ENCODE data around the gene FHAD1.
"Not testable (repeated sequence)": the region's sequence is repeated elsewhere in the genome, so short reads cannot be mapped to it uniquely, and the experiment has no call there.

Gene FHAD1

DNA sequence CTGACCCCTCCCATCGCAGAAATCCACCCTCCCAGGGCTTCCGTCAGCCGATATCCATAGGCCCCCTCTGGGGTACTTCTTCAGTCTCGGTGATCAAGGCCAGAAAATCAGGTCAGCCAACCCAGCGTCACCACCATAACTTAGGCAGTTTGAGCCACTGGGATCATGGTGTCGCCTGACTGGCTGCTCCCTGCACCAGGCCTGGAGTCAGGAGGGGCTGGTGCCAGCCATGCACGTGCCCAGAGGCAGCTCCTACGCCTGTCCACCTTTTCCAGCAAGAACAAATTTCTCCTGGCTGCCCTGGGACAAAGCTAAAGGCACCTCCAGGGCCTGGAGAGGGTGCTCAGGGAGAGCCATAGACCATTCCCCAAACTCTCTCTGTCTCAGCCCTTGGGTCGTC is 186.4 kb downstream of the FHAD1 start:
- H3K36me3 Mint-ChIP-seq, result no peaks in the 10 kb centered on the region
- H3K27ac Mint-ChIP-seq, result no peak overlapping the region
- H3K4me1 Mint-ChIP-seq (ENCODE audit: low read depth), result no peaks in the 10 kb centered on the region
- H3K9me3 Mint-ChIP-seq (ENCODE audit: low read depth), result no peaks in the 10 kb centered on the region
- H3K4me3 Mint-ChIP-seq, result no peak overlapping the region
- H3K27me3 Mint-ChIP-seq, result no peaks in the 10 kb centered on the region

DNA sequence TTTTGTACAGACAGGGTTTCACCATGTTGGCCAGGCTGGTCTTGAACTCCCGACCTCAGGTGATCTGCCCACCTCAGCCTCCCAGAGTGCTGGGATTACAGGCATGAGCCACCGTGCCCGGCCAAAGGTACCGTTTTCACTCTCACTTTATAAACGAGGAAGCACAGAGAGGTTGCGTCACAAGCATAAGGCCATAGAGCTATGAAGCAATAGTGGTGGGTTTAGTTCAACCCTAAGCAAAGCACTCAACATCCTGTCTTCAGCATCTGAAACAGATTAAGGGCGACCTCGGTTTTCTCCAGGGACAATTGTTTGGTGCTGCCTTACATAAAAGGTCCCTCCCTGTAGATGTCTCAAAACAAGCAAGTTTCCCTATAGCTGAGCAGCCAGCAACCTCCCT is 187.7 kb downstream of the FHAD1 start:
- not testable (repeated sequence) for H3K36me3 Mint-ChIP-seq; H3K4me3 Mint-ChIP-seq; H3K9me3 Mint-ChIP-seq (ENCODE audit: low read depth); H3K27me3 Mint-ChIP-seq; H3K27ac Mint-ChIP-seq; H3K4me1 Mint-ChIP-seq (ENCODE audit: low read depth)

DNA sequence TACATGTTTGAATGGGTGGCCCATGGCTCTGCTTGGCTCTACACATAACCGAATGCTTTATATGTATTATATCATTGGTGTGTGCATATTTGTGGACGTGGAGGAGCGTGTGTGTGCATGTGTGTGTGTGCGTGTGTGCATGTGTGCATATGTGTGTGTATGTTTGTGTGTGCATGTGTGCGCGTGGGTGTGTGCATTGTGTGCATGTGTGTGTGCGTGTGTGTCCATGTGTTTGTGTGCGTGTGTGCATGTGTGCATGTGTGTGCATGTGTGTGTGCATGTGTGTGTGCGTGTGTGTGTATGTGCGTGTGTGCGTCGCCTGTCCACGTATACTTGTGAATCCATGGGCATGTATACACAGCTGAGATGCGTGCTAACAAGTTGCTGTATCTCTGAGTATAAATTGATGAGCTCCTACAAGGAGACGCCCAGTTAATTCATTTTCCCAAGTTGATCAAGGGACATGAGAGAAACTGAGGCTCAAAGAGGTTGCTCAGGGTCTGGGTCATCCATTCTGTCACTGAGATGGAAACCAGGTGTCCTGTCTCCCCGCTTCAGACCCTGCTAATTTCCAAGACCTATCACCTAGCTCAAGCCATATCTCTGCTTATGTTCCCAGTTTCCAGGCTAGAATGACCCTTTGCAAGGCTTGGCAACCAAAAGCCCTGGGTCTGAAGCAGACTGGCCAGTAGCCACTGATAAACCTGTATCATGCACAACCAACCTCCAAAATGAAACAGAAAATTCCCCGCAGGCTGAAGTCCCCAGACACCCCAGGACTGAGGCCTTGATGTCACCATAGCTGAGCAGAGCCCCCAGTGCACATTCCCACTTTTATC is 188.4 kb downstream of the FHAD1 start:
- Mint-ChIP-seq H3K9me3 (ENCODE audit: low read depth) (no peaks in the 10 kb centered on the region), H3K4me3 (no peak overlapping the region), H3K36me3 (no peaks in the 10 kb centered on the region), H3K27me3 (no peaks in the 10 kb centered on the region), H3K27ac (no peak overlapping the region), H3K4me1 (ENCODE audit: low read depth) (no peaks in the 10 kb centered on the region)

DNA sequence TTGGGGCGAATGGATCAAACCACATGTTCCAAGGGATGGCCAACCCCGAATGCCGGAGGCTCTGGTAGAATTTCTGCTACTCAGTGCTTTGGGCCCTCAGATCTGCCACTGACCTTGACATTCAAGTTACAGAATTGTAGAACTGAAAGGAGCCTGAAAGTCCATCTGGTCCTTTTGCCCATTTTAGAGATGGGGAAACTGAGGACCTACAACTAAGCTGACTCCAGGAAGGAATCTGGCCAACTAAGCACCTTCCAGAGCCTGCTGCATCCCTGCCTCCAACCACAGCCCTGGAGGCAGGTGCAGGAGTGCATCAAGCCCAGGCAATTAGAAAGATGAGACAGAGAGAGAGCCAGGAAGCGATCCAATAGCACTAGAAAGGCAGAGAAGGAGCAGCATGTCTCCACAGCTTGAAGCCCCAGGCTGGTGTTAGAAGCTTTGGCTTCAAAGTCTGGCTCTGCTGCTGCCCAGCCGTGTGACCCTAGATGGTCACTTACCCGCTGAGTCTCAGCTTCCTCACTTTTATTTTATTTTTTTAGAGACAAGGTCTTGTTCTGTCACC is 189.9 kb downstream of the FHAD1 start:
- Mint-ChIP-seq H3K36me3 (no peaks in the 10 kb centered on the region), H3K4me3 (no peak overlapping the region), H3K9me3 (ENCODE audit: low read depth) (no peaks in the 10 kb centered on the region), H3K27ac (no peak overlapping the region), H3K4me1 (ENCODE audit: low read depth) (no peaks in the 10 kb centered on the region), H3K27me3 (no peaks in the 10 kb centered on the region)

DNA sequence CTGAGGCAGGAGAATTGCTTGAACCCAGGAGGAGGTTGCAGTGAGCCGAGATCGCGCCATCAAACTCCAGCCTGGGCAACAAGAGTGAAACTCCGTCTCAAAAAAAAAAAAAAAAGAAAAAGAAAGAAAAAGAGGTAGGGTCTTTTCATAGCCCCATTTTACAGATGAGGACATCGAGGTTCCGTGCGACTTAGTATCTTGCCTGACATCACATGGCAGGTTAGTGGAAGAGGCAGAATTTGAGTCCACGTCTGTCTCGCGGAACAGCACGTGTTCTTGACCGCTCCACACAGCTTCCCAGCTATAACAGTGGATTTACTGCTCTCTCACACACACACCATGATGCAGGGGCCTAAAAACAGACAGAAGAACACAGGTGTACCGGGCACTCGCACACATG is 192.3 kb downstream of the FHAD1 start:
- no peaks in the 10 kb centered on the region for H3K4me1 Mint-ChIP-seq (ENCODE audit: low read depth)
- H3K4me3 Mint-ChIP-seq, result no peak overlapping the region
- no peaks in the 10 kb centered on the region for H3K27me3 Mint-ChIP-seq
- H3K9me3 Mint-ChIP-seq (ENCODE audit: low read depth), result no peaks in the 10 kb centered on the region
- no peaks in the 10 kb centered on the region for H3K36me3 Mint-ChIP-seq
- H3K27ac Mint-ChIP-seq, result no peak overlapping the region

DNA sequence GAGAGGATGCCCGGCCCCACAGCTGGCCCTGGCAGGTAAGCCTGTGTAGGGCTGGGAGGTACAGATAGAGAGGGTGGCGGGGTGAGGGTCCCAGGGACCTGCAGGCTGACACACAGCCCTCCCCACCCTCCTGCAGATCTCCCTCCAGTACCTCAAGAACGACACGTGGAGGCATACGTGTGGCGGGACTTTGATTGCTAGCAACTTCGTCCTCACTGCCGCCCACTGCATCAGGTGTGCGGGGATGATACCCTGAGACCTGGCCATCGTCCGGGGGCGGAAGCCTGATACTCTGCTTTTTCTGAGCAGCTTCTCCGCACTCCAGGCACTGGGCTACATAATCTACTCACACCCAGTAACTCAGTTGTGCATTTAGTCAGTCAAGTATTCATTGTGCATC is 193.3 kb downstream of the FHAD1 start:
- no peaks in the 10 kb centered on the region for H3K36me3 Mint-ChIP-seq
- H3K9me3 Mint-ChIP-seq (ENCODE audit: low read depth), result no peaks in the 10 kb centered on the region
- H3K4me3 Mint-ChIP-seq, result no peak overlapping the region
- no peak overlapping the region for H3K27ac Mint-ChIP-seq
- H3K4me1 Mint-ChIP-seq (ENCODE audit: low read depth), result no peaks in the 10 kb centered on the region
- peaks cover 2% of the 10 kb centered on the region for H3K27me3 Mint-ChIP-seq

DNA sequence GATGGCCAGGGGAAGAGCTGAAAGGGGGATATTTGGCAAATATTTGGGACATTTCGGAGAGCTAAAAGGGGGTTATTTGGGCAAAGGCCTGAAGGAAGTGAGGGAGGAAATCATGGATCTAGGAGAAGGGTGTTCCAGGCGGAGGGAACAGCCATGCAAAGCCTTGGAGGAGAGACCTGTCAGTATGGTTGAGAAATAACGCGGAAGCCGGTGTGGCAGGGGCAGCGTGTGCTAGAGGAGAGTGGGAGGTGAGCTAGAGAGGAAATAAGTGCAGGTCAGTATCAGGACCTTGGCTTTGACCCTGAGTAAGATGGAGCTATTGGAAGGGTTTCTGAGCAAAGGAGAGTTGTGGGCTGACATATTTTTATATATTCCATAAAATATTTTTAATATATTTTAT is 194.2 kb downstream of the FHAD1 start:
- no peaks in the 10 kb centered on the region for H3K4me1 Mint-ChIP-seq (ENCODE audit: low read depth)
- H3K27ac Mint-ChIP-seq, result no peak overlapping the region
- peaks cover 3% of the 10 kb centered on the region for H3K27me3 Mint-ChIP-seq
- no peaks in the 10 kb centered on the region for H3K9me3 Mint-ChIP-seq (ENCODE audit: low read depth)
- H3K4me3 Mint-ChIP-seq, result no peak overlapping the region
- no peaks in the 10 kb centered on the region for H3K36me3 Mint-ChIP-seq

DNA sequence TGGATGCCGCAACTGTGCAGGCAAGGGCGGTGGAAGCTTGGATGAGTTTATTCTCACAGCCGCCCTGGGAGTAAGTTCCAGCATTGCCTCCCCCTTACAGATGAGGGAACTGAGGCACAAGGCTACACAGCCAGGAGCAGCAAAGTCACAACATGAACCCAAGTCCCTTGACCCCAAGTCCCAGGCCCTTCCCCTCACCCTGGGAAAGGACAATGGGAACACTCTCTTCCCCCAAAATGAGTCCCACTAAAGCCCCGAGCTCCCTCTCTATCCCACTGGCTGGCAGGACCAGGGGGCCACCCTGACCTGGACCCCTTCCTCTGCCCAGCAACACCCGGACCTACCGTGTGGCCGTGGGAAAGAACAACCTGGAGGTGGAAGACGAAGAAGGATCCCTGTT is 195.1 kb downstream of the FHAD1 start:
- no peaks in the 10 kb centered on the region for H3K36me3 Mint-ChIP-seq
- no peaks in the 10 kb centered on the region for H3K4me1 Mint-ChIP-seq (ENCODE audit: low read depth)
- H3K27ac Mint-ChIP-seq, result no peak overlapping the region
- no peak overlapping the region for H3K4me3 Mint-ChIP-seq
- peaks cover 3% of the 10 kb centered on the region for H3K27me3 Mint-ChIP-seq
- H3K9me3 Mint-ChIP-seq (ENCODE audit: low read depth), result no peaks in the 10 kb centered on the region

DNA sequence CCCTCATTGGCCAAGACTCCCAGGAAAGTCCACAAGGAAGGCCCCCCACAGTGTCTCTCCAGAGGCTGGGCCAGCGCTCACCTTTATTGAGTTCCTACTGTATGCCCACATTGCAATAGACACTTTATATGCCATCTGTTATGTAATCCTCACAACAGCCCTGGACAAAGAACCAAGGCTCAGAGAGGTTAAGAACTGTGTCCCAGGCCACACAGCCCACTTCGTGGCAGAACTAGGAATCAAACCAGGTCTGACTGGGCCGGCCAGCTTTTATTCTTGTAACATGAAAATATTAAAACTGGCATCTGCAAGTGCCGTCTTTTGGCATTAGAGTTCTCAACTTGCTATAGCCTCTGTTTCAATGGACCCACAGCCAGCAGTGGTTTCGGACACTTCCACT is 195.7 kb downstream of the FHAD1 start:
- peaks cover 3% of the 10 kb centered on the region for H3K27me3 Mint-ChIP-seq
- no peak overlapping the region for H3K4me3 Mint-ChIP-seq
- no peaks in the 10 kb centered on the region for H3K9me3 Mint-ChIP-seq (ENCODE audit: low read depth)
- H3K27ac Mint-ChIP-seq, result no peak overlapping the region
- H3K36me3 Mint-ChIP-seq, result no peaks in the 10 kb centered on the region
- no peaks in the 10 kb centered on the region for H3K4me1 Mint-ChIP-seq (ENCODE audit: low read depth)

DNA sequence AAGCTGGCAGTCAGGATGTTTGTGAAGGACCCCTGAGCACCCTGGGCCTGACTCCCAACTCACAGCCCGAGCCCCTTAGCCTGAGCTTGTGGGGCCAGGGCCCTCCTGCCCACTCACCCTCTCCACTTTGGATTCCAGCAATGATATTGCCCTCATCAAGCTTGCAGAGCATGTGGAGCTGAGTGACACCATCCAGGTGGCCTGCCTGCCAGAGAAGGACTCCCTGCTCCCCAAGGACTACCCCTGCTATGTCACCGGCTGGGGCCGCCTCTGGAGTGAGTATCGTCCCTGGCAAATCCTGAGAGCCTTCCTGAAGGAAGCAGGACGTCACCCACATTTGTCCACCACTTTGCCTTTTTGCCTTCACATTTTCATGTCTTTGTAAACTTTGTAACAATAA is 196.3 kb downstream of the FHAD1 start:
- Mint-ChIP-seq H3K4me3 (no peak overlapping the region), H3K36me3 (no peaks in the 10 kb centered on the region), H3K27me3 (peaks cover 3% of the 10 kb centered on the region), H3K27ac (no peak overlapping the region), H3K9me3 (ENCODE audit: low read depth) (no peaks in the 10 kb centered on the region), H3K4me1 (ENCODE audit: low read depth) (no peaks in the 10 kb centered on the region)

DNA sequence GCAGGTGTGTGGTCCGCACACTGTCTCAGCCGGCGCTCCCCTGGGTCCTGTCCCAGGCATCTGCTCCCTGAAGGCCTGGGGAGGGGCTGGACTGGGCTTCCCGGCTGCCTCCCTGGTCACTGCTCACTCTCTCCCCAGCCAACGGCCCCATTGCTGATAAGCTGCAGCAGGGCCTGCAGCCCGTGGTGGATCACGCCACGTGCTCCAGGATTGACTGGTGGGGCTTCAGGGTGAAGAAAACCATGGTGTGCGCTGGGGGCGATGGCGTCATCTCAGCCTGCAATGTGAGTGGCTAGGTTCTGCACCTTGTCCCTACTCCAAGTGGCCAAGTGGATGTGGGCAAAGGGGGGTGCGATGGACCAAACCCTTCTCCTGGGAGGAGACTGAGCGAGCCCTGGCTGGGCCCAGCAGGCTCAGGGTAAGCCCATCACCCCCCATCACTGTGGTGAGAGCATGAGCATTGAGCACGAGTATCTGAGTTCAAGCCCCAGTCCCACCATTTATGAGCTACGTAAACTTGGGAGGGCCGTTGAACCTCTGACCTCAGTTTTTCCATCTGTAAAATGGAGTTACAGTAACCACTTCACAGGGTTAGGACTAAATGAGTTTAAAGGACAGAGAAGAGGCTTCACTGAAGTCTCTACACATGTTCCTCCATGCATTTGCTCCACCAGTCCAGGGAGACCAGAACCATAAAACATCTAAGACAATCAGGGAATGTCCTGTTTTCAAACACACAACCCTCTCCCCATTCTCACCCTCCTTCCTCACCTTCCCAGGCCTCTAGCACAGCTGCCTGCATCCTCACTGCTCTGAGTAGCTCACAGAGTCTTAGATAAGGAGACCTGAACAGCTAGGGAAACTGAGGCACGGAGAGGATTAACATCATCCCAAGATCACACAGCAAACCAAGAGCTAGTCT is 197.7 kb downstream of the FHAD1 start:
- H3K4me3 Mint-ChIP-seq, result no peak overlapping the region
- H3K27ac Mint-ChIP-seq, result no peak overlapping the region
- no peaks in the 10 kb centered on the region for H3K9me3 Mint-ChIP-seq (ENCODE audit: low read depth)
- H3K36me3 Mint-ChIP-seq, result no peaks in the 10 kb centered on the region
- no peaks in the 10 kb centered on the region for H3K4me1 Mint-ChIP-seq (ENCODE audit: low read depth)
- H3K27me3 Mint-ChIP-seq, result peaks cover 3% of the 10 kb centered on the region

DNA sequence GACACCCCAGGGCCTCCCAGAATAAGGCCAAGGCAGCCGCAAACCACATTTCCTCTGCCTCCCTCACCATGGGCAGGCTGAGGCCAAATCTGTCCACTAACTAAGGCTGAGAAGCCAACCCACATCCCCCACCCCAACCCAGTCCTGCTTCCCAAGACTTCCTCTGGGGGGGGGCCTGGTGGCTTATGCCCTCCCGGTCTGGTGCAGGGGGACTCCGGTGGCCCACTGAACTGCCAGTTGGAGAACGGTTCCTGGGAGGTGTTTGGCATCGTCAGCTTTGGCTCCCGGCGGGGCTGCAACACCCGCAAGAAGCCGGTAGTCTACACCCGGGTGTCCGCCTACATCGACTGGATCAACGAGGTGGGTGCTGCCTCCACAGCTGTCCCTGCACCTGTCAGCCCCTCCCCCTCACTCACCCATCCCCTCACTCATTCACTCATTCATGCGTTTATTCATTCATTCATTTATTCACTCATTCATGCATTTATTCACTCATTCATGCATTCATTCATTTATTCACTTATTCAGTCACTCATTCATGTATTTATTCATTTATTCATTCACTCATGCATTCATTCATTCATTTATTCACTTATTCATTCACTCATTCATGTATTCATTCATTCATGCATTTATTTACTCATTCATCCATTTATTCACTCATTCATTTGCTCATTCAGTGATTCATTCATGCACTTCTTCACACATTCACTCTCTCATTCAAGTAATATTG is 198.5 kb downstream of the FHAD1 start:
- Mint-ChIP-seq H3K27ac (no peak overlapping the region), H3K4me1 (ENCODE audit: low read depth) (no peaks in the 10 kb centered on the region), H3K36me3 (no peaks in the 10 kb centered on the region), H3K27me3 (peaks cover 3% of the 10 kb centered on the region), H3K4me3 (no peak overlapping the region), H3K9me3 (ENCODE audit: low read depth) (no peaks in the 10 kb centered on the region)

DNA sequence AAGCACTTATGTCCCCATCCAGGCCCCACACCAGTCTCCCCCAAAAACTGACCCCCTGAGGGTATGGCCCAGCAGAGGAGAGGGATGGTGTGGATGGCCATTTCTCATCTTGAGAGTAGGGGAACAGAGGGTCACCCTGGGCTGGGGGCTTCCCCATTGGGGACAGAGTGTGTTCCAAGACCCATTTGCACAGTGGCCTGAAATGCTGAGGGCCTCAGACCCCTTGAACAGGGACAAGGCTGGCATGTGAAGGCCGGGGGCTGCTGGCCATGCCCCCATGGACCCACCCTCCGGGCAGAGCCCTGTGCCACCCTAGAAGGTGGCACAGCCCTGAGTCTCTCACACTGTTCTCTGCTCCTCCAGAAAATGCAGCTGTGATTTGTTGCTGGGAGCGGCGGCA is 199.2 kb downstream of the FHAD1 start:
- H3K36me3 Mint-ChIP-seq, result no peaks in the 10 kb centered on the region
- peaks cover 3% of the 10 kb centered on the region for H3K27me3 Mint-ChIP-seq
- no peak overlapping the region for H3K27ac Mint-ChIP-seq
- H3K9me3 Mint-ChIP-seq (ENCODE audit: low read depth), result no peaks in the 10 kb centered on the region
- H3K4me3 Mint-ChIP-seq, result no peak overlapping the region
- no peaks in the 10 kb centered on the region for H3K4me1 Mint-ChIP-seq (ENCODE audit: low read depth)
